Neural progenitor cell (in vitro differentiated cells): ENCODE results near the gene RHBDD1. TPM values are rescaled to one million over a fixed set of nuclear protein-coding genes. Genes with fewer than 3 reads are reported as not detected.

Source experiments
- DNase-seq: peaks from one replicate; pipeline ENCODE4 v3.0.0-alpha.2; 2016; ENCODE audit warnings: low spot score
- H2AFZ ChIP-seq: fragments of 200-600 bp; sonication (generic); replicated peaks from 2 replicates; pipeline ENCODE4 v1.6.1; 2016; ENCODE audit warnings: antibody characterized with exemption
- H3F3A ChIP-seq: fragments of 200-600 bp; sonication (generic); 2 replicates; pipeline ENCODE4 v1.6.1; 2016; ENCODE audit warnings: antibody characterized with exemption, low read depth
- H3K27ac ChIP-seq: fragments of 200-600 bp; sonication (generic); 2 replicates; pipeline ENCODE4 v1.5.1; 2016; ENCODE audit warnings: mild to moderate bottlenecking
- H3K27me3 ChIP-seq: fragments of 200-600 bp; sonication (generic); 2 replicates; pipeline ENCODE4 v1.6.1; 2016; ENCODE audit warnings: mild to moderate bottlenecking, moderate library complexity
- H3K36me3 ChIP-seq: fragments of 200-600 bp; sonication (generic); 2 replicates; pipeline ENCODE4 v1.5.1; 2016
- H3K4me1 ChIP-seq: fragments of 200-600 bp; sonication (generic); 2 replicates; pipeline ENCODE4 v1.6.1; 2016; ENCODE audit warnings: mixed run types
- H3K4me2 ChIP-seq: fragments of 200-600 bp; sonication (generic); 2 replicates; pipeline ENCODE4 v1.6.1; 2016
- H3K4me3 ChIP-seq: fragments of 200-600 bp; sonication (generic); 2 replicates; pipeline ENCODE4 v1.5.1; 2016
- H3K79me2 ChIP-seq: fragments of 200-600 bp; sonication (generic); 2 replicates; pipeline ENCODE4 v1.6.1; 2016; ENCODE audit warnings: low read depth
- H3K9ac ChIP-seq: fragments of 200-600 bp; sonication (generic); 2 replicates; pipeline ENCODE4 v1.6.1; 2016
- H3K9me3 ChIP-seq: fragments of 200-600 bp; sonication (generic); 2 replicates; pipeline ENCODE4 v1.5.1; 2016; ENCODE audit warnings: low read depth
- H4K20me1 ChIP-seq: fragments of 200-600 bp; sonication (generic); 2 replicates; pipeline ENCODE4 v1.6.1; 2016; ENCODE audit warnings: low read depth
- H3K27ac Mint-ChIP-seq: 3 replicates; pipeline ENCODE4 v1.8.0; 2021; ENCODE audit warnings: mixed read lengths
- H3K27me3 Mint-ChIP-seq: 2 replicates; pipeline ENCODE4 v1.8.0; 2022; ENCODE audit warnings: low read depth, mild to moderate bottlenecking, inconsistent platforms, moderate library complexity, mixed read lengths; ENCODE audit not compliant: insufficient read depth
- H3K36me3 Mint-ChIP-seq: 3 replicates; pipeline ENCODE4 v1.8.0; 2021; ENCODE audit warnings: mixed read lengths
- H3K4me1 Mint-ChIP-seq: 3 replicates; pipeline ENCODE4 v1.8.0; 2021; ENCODE audit warnings: mixed read lengths
- H3K4me3 Mint-ChIP-seq: 3 replicates; pipeline ENCODE4 v1.8.0; 2021; ENCODE audit warnings: mild to moderate bottlenecking, moderate library complexity, mixed read lengths
- H3K9me3 Mint-ChIP-seq: 3 replicates; pipeline ENCODE4 v1.8.0; 2020; ENCODE audit warnings: mixed read lengths
- CTCF ChIP-seq: fragments of 200-600 bp; sonication (generic); IDR thresholded peaks from 2 replicates; pipeline ENCODE4 v1.5.1; 2017; ENCODE audit warnings: antibody characterized with exemption, mild to moderate bottlenecking
- EZH2 ChIP-seq: fragments of 200-600 bp; sonication (generic); IDR thresholded peaks from 2 replicates; pipeline ENCODE4 v1.6.1; 2017; ENCODE audit warnings: antibody characterized with exemption, mild to moderate bottlenecking, moderate library complexity
- EZH2phosphoT487 ChIP-seq: fragments of 200-600 bp; sonication (generic); IDR thresholded peaks from 2 replicates; pipeline ENCODE4 v1.6.1; 2017; ENCODE audit warnings: antibody characterized with exemption
- total RNA-seq: library from RNA; depleted of rRNA; stranded (reverse); fragments of >200 nt; gene quantifications from 2 replicates; pipeline ENCODE4 v1.2.3, GENCODE V29; 2015; ENCODE audit warnings: low replicate concordance

The RHBDD1 gene
- total RNA-seq, 1 donor from 2014 or later: 15.1 TPM

GRCh38 chr2:226865710-226866109 lies 29.9 kb downstream of the RHBDD1 start:
- Histone ChIP-seq H3K79me2 (no peaks in the 10 kb centered on the region), H3F3A (no peaks in the 10 kb centered on the region), H2AFZ (no peak overlapping the region), H3K4me1 (peaks cover 13% of the 10 kb centered on the region), H3K9me3 (no peaks in the 10 kb centered on the region), H3K36me3 (peaks cover 6% of the 10 kb centered on the region), H3K27me3 (no peaks in the 10 kb centered on the region), H3K27ac (no peak overlapping the region), H3K9ac (no peak overlapping the region), H3K4me2 (peak overlapping the region; percentile 5), H3K4me3 (no peak overlapping the region), H4K20me1 (peaks cover 12% of the 10 kb centered on the region)
- no peak overlapping the region for H3K27ac Mint-ChIP-seq
- H3K9me3 Mint-ChIP-seq: no peaks in the 10 kb centered on the region
- peaks cover 12% of the 10 kb centered on the region for H3K36me3 Mint-ChIP-seq
- TF ChIP-seq EZH2phosphoT487 (no peak), EZH2 (no peak), CTCF (no peak)
- H3K4me3 Mint-ChIP-seq: no peak overlapping the region
- H3K27me3 Mint-ChIP-seq: no peaks in the 10 kb centered on the region
- peaks cover 17% of the 10 kb centered on the region for H3K4me1 Mint-ChIP-seq
- DNase-seq: peak; percentile 38

GRCh38 chr2:226868331-226869162 lies 32.7 kb downstream of the RHBDD1 start:
- no peak overlapping the region for H3K27ac Mint-ChIP-seq

GRCh38 chr2:226869371-226869770 lies 33.5 kb downstream of the RHBDD1 start:
- Histone ChIP-seq H3K27me3 (no peaks in the 10 kb centered on the region), H3K79me2 (no peaks in the 10 kb centered on the region), H3K27ac (no peak overlapping the region), H3K9me3 (no peaks in the 10 kb centered on the region), H4K20me1 (peaks cover 12% of the 10 kb centered on the region), H2AFZ (no peak overlapping the region), H3K4me3 (no peak overlapping the region), H3K9ac (no peak overlapping the region), H3K4me2 (no peak overlapping the region), H3F3A (no peaks in the 10 kb centered on the region), H3K36me3 (peaks cover 6% of the 10 kb centered on the region), H3K4me1 (peaks cover 14% of the 10 kb centered on the region)
- DNase-seq: no peak
- TF ChIP-seq EZH2phosphoT487 (no peak), EZH2 (no peak), CTCF (no peak)
- H3K27ac Mint-ChIP-seq: no peak overlapping the region
- H3K4me3 Mint-ChIP-seq: no peak overlapping the region
- no peaks in the 10 kb centered on the region for H3K9me3 Mint-ChIP-seq
- H3K27me3 Mint-ChIP-seq: peaks cover 3% of the 10 kb centered on the region
- H3K36me3 Mint-ChIP-seq: peaks cover 17% of the 10 kb centered on the region
- H3K4me1 Mint-ChIP-seq: peaks cover 6% of the 10 kb centered on the region

More at GRCh38 chr2:226868331-226869162, 32.7 kb downstream of the RHBDD1 start:
- Histone ChIP-seq H3K9ac (no peak overlapping the region), H3K4me3 (no peak overlapping the region), H3K36me3 (peaks cover 6% of the 10 kb centered on the region), H3K27ac (no peak overlapping the region), H3K27me3 (no peaks in the 10 kb centered on the region), H3K4me2 (no peak overlapping the region), H4K20me1 (peaks cover 12% of the 10 kb centered on the region), H3K79me2 (no peaks in the 10 kb centered on the region), H3K9me3 (no peaks in the 10 kb centered on the region), H3K4me1 (peaks cover 9% of the 10 kb centered on the region), H2AFZ (no peak overlapping the region), H3F3A (no peaks in the 10 kb centered on the region)
- Mint-ChIP-seq H3K4me1 (peaks cover 6% of the 10 kb centered on the region), H3K4me3 (no peak overlapping the region), H3K36me3 (peaks cover 12% of the 10 kb centered on the region), H3K27me3 (peaks cover 1% of the 10 kb centered on the region), H3K9me3 (no peaks in the 10 kb centered on the region)
- TF ChIP-seq CTCF (no peak), EZH2phosphoT487 (no peak)
- DNase-seq: no peak
